HepG2 (cell line): Measurements from ENCODE around the gene ST8SIA3. TPM values are rescaled to one million over a fixed set of nuclear protein-coding genes. Genes with fewer than 3 reads are reported as not detected.

Experiments
- polyA plus RNA-seq, 8 experiments: library from polyadenylated mRNA; depleted of rRNA in 3 of 8; stranded (reverse) in 7 of 8; unstranded in 1 of 8; fragments of >200 nt; fragmentation: Illumina TruSeq in 4 of 8; extraction: Trizol in 4 of 8; gene quantifications; 2 replicates each; pipeline versions ENCODE4 v1.2.1 to v1.2.3, GENCODE V29; 2011 to 2016; ENCODE audit warnings: low read depth in 4 of 8, missing spikeins in 1 of 8, mixed read lengths in 1 of 8; ENCODE audit not compliant: insufficient read depth in 1 of 8
- total RNA-seq, 5 experiments: library from RNA; depleted of rRNA; stranded (reverse); fragments of >200 nt; fragmentation: Illumina TruSeq; extraction: Trizol; gene quantifications; 2 replicates each; pipeline ENCODE4 v1.2.3, GENCODE V29; 2016; ENCODE audit warnings: low read depth in 1 of 5

Gene ST8SIA3
- total and polyA plus RNA-seq, 2 of the 13 experiments (the other 11 are each of a cell fraction or from before 2014, with no cell fraction given), result not detected

Other genes with a start within 250 kb of the ST8SIA3 start
- gene BOD1L2, start 205.5 kb upstream of the ST8SIA3 start, total RNA-seq (2016; rRNA removed; fragmentation: Illumina TruSeq; extraction: Trizol), result not detected in 2 replicates
- gene BOD1L2, start 205.5 kb upstream of the ST8SIA3 start, polyA plus RNA-seq (2011; rRNA removed), result not detected in 2 replicates
- gene ONECUT2, start 82.8 kb downstream of the ST8SIA3 start, total RNA-seq (2016; rRNA removed; fragmentation: Illumina TruSeq; extraction: Trizol), result 3.0 and 6.2 TPM in 2 replicates
- 3.2 and 3.7 TPM in 2 replicates for gene ONECUT2, start 82.8 kb downstream of the ST8SIA3 start, polyA plus RNA-seq (2011; rRNA removed)
- 21.9 and 29.1 TPM in 2 replicates for gene FECH, start 234.1 kb downstream of the ST8SIA3 start, total RNA-seq (2016; rRNA removed; fragmentation: Illumina TruSeq; extraction: Trizol)
- 14.7 and 16.4 TPM in 2 replicates for gene FECH, start 234.1 kb downstream of the ST8SIA3 start, polyA plus RNA-seq (2011; rRNA removed)